A549 (cell line): ENCODE data around the gene ATP2C2. TPM values are rescaled to one million over a fixed set of nuclear protein-coding genes. Genes with fewer than 3 reads are reported as not detected.

Experiments used
- ATAC-seq, 2 experiments: fragments of 200-7000 bp in 1 of 2; fragments of >200 bp in 1 of 2; cut with Nextera tagmentation in 1 of 2; cut with Tn5 transposase in 1 of 2; 3 replicates each; pipeline versions ENCODE4 v1.8.0 to v1.9.1; 2018 to 2020; ENCODE audit warnings: mild to moderate bottlenecking in 1 of 2, moderate library complexity in 1 of 2
- CTCF ChIA-PET: fragments of 300-600 bp; sonication (Branson Sonifier 250); formaldehyde crosslinking; extraction: SDS; loops from one replicate; lab custom pipeline; 2021; ENCODE audit warnings: antibody characterized with exemption, inconsistent platforms; lab: Yijun Ruan, JAX
- POLR2A ChIA-PET: fragments of 350-600 bp; formaldehyde crosslinking; extraction: SDS; loops from one replicate; lab custom pipeline; 2021; ENCODE audit warnings: antibody characterized with exemption, inconsistent platforms; lab: Yijun Ruan, JAX
- DNase-seq, 2 experiments: peaks; one replicate each; pipeline versions ENCODE4 v3.0.0 to v3.0.0-alpha.2; 2011 to 2016; ENCODE audit warnings: low read depth in 1 of 2, low spot score in 1 of 2
- FAIRE-seq: peaks from 2 replicates; lab custom pipeline; 2011; peaks lifted over from hg19 to GRCh38; lab: Jason Lieb, UNC
- H3K27ac ChIP-seq, 2 experiments: fragments of >200 bp; sonication (Bioruptor Twin); formaldehyde crosslinking; 3 replicates each; pipeline ENCODE4 v1.5.1; 2016 to 2017
- H3K4me1 ChIP-seq: fragments of >200 bp; sonication (Bioruptor Twin); formaldehyde crosslinking; 3 replicates; pipeline ENCODE4 v1.6.1; 2016
- H3K4me2 ChIP-seq: fragments of >200 bp; sonication (Bioruptor Twin); formaldehyde crosslinking; 3 replicates; pipeline ENCODE4 v1.6.1; 2016
- H3K4me3 ChIP-seq: fragments of >200 bp; sonication (Bioruptor Twin); formaldehyde crosslinking; 3 replicates; pipeline ENCODE4 v1.5.1; 2016
- H3K9me3 ChIP-seq: fragments of >200 bp; sonication (Bioruptor Twin); formaldehyde crosslinking; 3 replicates; pipeline ENCODE4 v1.6.1; 2016
- BCL3 ChIP-seq: fragments of >200 bp; sonication (Bioruptor Twin); formaldehyde crosslinking; IDR thresholded peaks from 3 replicates; pipeline ENCODE4 v1.6.1; 2016
- BHLHE40 ChIP-seq: IDR thresholded peaks from 2 replicates; pipeline ENCODE4 v1.6.1; 2012; ENCODE audit warnings: low read depth, low read length, inconsistent platforms
- CEBPB ChIP-seq, 2 experiments: fragments of >200 bp in 1 of 2; sonication (Bioruptor Twin) in 1 of 2; formaldehyde crosslinking in 1 of 2; IDR thresholded peaks; 2 replicates each; pipeline ENCODE4 v1.6.1; 2012 to 2016
- CHD2 ChIP-seq: fragments of 150-350 bp; IDR thresholded peaks from 2 replicates; pipeline ENCODE4 v1.6.1; 2014; ENCODE audit warnings: low read length; ENCODE audit not compliant: partially characterized antibody
- EHF ChIP-seq: fragments of 250-450 bp; sonication (Bioruptor Pico); IDR thresholded peaks from 2 replicates; pipeline ENCODE4 v1.5.0; 2020; ENCODE audit warnings: mild to moderate bottlenecking
- ELK1 ChIP-seq: fragments of 150-350 bp; IDR thresholded peaks from 2 replicates; pipeline ENCODE4 v1.6.1; 2014; ENCODE audit warnings: low read depth, mild to moderate bottlenecking, low read length
- ESRRA ChIP-seq: fragments of 150-350 bp; IDR thresholded peaks from 2 replicates; pipeline ENCODE4 v1.6.1; 2014; ENCODE audit warnings: mild to moderate bottlenecking, low read length, borderline replicate concordance
- HDAC2 ChIP-seq: fragments of 200-600 bp; sonication (generic); IDR thresholded peaks from 2 replicates; pipeline ENCODE4 v1.6.1; 2016
- HEYL ChIP-seq: fragments of 250-450 bp; sonication (Bioruptor Pico); IDR thresholded peaks from 2 replicates; pipeline ENCODE4 v1.8.0; 2021; ENCODE audit warnings: mild to moderate bottlenecking, moderate library complexity
- HOXA7 ChIP-seq: fragments of 250-450 bp; sonication (Bioruptor Pico); IDR thresholded peaks from 2 replicates; pipeline ENCODE4 v1.5.0; 2020; ENCODE audit warnings: mild to moderate bottlenecking, moderate library complexity
- JUN ChIP-seq, 2 experiments: fragments of >200 bp; sonication (Bioruptor Twin); formaldehyde crosslinking; IDR thresholded peaks; 2 replicates in 1 of 2; 3 replicates in 1 of 2; pipeline ENCODE4 v1.6.1; 2016 to 2017
- KDM5A ChIP-seq: fragments of 200-600 bp; sonication (generic); IDR thresholded peaks from 2 replicates; pipeline ENCODE4 v1.6.1; 2016; ENCODE audit warnings: antibody characterized with exemption, mild to moderate bottlenecking
- MAX ChIP-seq: IDR thresholded peaks from 2 replicates; pipeline ENCODE4 v1.6.1; 2012
- NFE2L2 ChIP-seq: fragments of 150-350 bp; conservative IDR thresholded peaks from 2 replicates; pipeline ENCODE4 v1.6.1; 2014; ENCODE audit warnings: low read length
- NR3C1 ChIP-seq: fragments of >200 bp; sonication (Bioruptor Twin); formaldehyde crosslinking; IDR thresholded peaks from 3 replicates; pipeline ENCODE4 v1.6.1; 2017
- PBX3 ChIP-seq: IDR thresholded peaks from 2 replicates; pipeline ENCODE4 v1.6.1; 2012
- PHF8 ChIP-seq: fragments of 200-600 bp; sonication (generic); IDR thresholded peaks from 2 replicates; pipeline ENCODE4 v1.6.1; 2016; ENCODE audit warnings: low read depth, mild to moderate bottlenecking, antibody characterized with exemption, moderate library complexity, borderline replicate concordance
- POLR2AphosphoS2 ChIP-seq: conservative IDR thresholded peaks from 2 replicates; pipeline ENCODE4 v1.6.1; 2012; ENCODE audit warnings: low read length, improper control_type of control experiment, inconsistent platforms
- SMC3 ChIP-seq: fragments of >200 bp; sonication (Bioruptor Twin); formaldehyde crosslinking; IDR thresholded peaks from 3 replicates; pipeline ENCODE4 v1.6.1; 2018; ENCODE audit warnings: inconsistent platforms
- TFCP2L1 ChIP-seq: fragments of 250-450 bp; sonication (Bioruptor Pico); IDR thresholded peaks from 2 replicates; pipeline ENCODE4 v1.5.0; 2021; ENCODE audit warnings: mild to moderate bottlenecking
- ZFP36 ChIP-seq: fragments of 450-650 bp; IDR thresholded peaks from 2 replicates; pipeline ENCODE4 v1.6.1; 2014; ENCODE audit warnings: borderline replicate concordance; ENCODE audit not compliant: partially characterized antibody
- ZNF302 ChIP-seq: fragments of 250-450 bp; sonication (Bioruptor Pico); IDR thresholded peaks from 2 replicates; pipeline ENCODE4 v1.9.0; 2021; ENCODE audit warnings: inconsistent platforms, mild to moderate bottlenecking, moderate library complexity
- ZSCAN20 ChIP-seq: fragments of 250-450 bp; sonication (Bioruptor Pico); IDR thresholded peaks from 2 replicates; pipeline ENCODE4 v1.8.0; 2022; ENCODE audit warnings: mild to moderate bottlenecking, moderate library complexity
- WGBS: methylation state at CpG from one replicate; pipeline ENCODE4 v1.1.6; 2017; ENCODE audit errors: missing lambda C conversion rate; 5-methylcytosine and 5-hydroxymethylcytosine counted together
- polyA plus RNA-seq, 4 experiments: library from polyadenylated mRNA; depleted of rRNA in 3 of 4; stranded (reverse); fragments of >200 nt; fragmentation: RNase III in 1 of 4; extraction: RNeasy Plus Mini Kit Qiagen cat#74134 plus additional on column Dnase treatment in 1 of 4; gene quantifications; 2 replicates in 3 of 4; 3 replicates in 1 of 4; pipeline ENCODE4 v1.2.3, GENCODE V29; 2011 to 2017
- TF ChIP-seq, protein P1 (sequence below): fragments of >200 bp; sonication (Bioruptor Twin); formaldehyde crosslinking; IDR thresholded peaks from 2 replicates; pipeline ENCODE4 v1.6.1; 2016
- TF ChIP-seq, protein P2 (sequence below): fragments of >200 bp; sonication (Bioruptor Twin); formaldehyde crosslinking; IDR thresholded peaks from 3 replicates; pipeline ENCODE4 v1.5.1; 2016
- TF ChIP-seq, protein P3 (sequence below): IDR thresholded peaks from 2 replicates; pipeline ENCODE4 v1.6.1; 2012; ENCODE audit warnings: low read depth, borderline replicate concordance
- TF ChIP-seq, protein P4 (sequence below): fragments of 250-450 bp; sonication (Bioruptor Pico); IDR thresholded peaks from 2 replicates; pipeline ENCODE4 v1.5.0; 2021; ENCODE audit warnings: mild to moderate bottlenecking, moderate library complexity, borderline replicate concordance

Gene ATP2C2
- polyA plus RNA-seq, 2 of the 4 experiments (the other 2 are of a cell fraction), result 0.14 to 0.17 TPM

GRCh38 chr16:84476401-84476800 lies 108.1 kb downstream of the ATP2C2 start:
- Histone ChIP-seq H3K9me3 (peaks cover 5% of the 10 kb centered on the region; the same call in 2 of the 3 replicates), H3K27ac (no peak overlapping the region), H3K4me2 (no peak overlapping the region), H3K4me3 (no peak overlapping the region), H3K4me1 (no peaks in the 10 kb centered on the region)
- DNase-seq (no peak), FAIRE-seq (no peak), ATAC-seq (no peak)
- CTCF ChIA-PET, result interaction anchor here (0.9 to 15.7 kb wide), 3 partner anchors 30 to 293 kb away, joined by 5 to 245 read pairs (median 12); no protein-coding TSS in a partner anchor
- TF ChIP-seq JUN (IDR thresholded peaks at IDR 0.05), result no peak
- TF ChIP-seq CHD2, result no peak
- TF ChIP-seq, protein P1, sequence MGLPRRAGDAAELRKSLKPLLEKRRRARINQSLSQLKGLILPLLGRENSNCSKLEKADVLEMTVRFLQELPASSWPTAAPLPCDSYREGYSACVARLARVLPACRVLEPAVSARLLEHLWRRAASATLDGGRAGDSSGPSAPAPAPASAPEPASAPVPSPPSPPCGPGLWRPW, result no peak
- no peak for TF ChIP-seq EHF
- TF ChIP-seq, protein P2, sequence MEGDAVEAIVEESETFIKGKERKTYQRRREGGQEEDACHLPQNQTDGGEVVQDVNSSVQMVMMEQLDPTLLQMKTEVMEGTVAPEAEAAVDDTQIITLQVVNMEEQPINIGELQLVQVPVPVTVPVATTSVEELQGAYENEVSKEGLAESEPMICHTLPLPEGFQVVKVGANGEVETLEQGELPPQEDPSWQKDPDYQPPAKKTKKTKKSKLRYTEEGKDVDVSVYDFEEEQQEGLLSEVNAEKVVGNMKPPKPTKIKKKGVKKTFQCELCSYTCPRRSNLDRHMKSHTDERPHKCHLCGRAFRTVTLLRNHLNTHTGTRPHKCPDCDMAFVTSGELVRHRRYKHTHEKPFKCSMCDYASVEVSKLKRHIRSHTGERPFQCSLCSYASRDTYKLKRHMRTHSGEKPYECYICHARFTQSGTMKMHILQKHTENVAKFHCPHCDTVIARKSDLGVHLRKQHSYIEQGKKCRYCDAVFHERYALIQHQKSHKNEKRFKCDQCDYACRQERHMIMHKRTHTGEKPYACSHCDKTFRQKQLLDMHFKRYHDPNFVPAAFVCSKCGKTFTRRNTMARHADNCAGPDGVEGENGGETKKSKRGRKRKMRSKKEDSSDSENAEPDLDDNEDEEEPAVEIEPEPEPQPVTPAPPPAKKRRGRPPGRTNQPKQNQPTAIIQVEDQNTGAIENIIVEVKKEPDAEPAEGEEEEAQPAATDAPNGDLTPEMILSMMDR, result no peak
- no peak for TF ChIP-seq BHLHE40
- TF ChIP-seq PHF8, result no peak
- TF ChIP-seq, protein P3, sequence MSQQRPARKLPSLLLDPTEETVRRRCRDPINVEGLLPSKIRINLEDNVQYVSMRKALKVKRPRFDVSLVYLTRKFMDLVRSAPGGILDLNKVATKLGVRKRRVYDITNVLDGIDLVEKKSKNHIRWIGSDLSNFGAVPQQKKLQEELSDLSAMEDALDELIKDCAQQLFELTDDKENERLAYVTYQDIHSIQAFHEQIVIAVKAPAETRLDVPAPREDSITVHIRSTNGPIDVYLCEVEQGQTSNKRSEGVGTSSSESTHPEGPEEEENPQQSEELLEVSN, result no peak
- TF ChIP-seq HOXA7, result no peak
- no peak for TF ChIP-seq KDM5A
- WGBS, result 91% methylated on average over 8 of the region's 8 CpGs
- POLR2A ChIA-PET, result interaction anchor here (1.1 kb wide), 1 partner anchor 30 kb away, joined by 3 read pairs; no protein-coding TSS in a partner anchor

DNA sequence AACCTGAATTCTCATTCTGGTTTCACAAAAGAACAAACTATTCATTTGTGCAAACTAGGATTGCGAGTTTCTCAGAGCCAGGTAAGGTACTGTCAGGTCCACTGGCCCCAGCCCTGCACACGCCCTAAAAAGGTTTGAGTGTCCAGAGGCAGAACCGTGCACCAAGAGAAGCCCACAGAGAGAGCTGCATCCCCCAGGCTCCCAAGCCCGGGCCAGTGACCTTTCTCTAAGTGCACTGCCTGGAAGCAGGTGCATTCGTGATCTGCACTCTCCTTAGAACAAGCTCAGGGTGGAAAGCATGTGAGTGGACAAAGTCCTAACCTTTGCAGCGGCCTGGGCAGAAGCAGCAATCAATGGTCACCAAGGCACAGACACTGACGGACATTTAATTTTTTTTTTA lies 109.3 kb downstream of the ATP2C2 start:
- no peak for DNase-seq
- H3K27ac ChIP-seq, result no peak overlapping the region
- ChIA-PET CTCF (interaction anchor here (0.6 to 15.7 kb wide), 3 partner anchors 203 to 294 kb away, joined by 3 to 245 read pairs (median 12); no protein-coding TSS in a partner anchor), POLR2A (no interaction called here)
- no peak for FAIRE-seq
- H3K4me1 ChIP-seq, result no peaks in the 10 kb centered on the region
- H3K9me3 ChIP-seq, result no peaks in the 10 kb centered on the region
- 83% methylated on average over 7 of the region's 7 CpGs for whole genome bisulfite sequencing
- no peak overlapping the region for H3K4me2 ChIP-seq
- H3K4me3 ChIP-seq, result no peak overlapping the region
- no peak for ATAC-seq
- TF ChIP-seq, protein P4, sequence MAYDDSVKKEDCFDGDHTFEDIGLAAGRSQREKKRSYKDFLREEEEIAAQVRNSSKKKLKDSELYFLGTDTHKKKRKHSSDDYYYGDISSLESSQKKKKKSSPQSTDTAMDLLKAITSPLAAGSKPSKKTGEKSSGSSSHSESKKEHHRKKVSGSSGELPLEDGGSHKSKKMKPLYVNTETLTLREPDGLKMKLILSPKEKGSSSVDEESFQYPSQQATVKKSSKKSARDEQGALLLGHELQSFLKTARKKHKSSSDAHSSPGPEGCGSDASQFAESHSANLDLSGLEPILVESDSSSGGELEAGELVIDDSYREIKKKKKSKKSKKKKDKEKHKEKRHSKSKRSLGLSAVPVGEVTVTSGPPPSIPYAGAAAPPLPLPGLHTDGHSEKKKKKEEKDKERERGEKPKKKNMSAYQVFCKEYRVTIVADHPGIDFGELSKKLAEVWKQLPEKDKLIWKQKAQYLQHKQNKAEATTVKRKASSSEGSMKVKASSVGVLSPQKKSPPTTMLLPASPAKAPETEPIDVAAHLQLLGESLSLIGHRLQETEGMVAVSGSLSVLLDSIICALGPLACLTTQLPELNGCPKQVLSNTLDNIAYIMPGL, result no peak
- TF ChIP-seq CEBPB (IDR thresholded peaks at IDR 0.05) (no peak), ZSCAN20 (no peak), PBX3 (no peak), HDAC2 (no peak), ZNF302 (CRISPR knock-in tag) (no peak), ELK1 (no peak), NFE2L2 (no peak), NR3C1 (no peak), ESRRA (no peak), HEYL (CRISPR knock-in tag) (no peak), ZFP36 (no peak), TFCP2L1 (CRISPR knock-in tag) (no peak), BCL3 (no peak), MAX (no peak), POLR2AphosphoS2 (no peak), SMC3 (no peak), HOXA7 (no peak)
- TF ChIP-seq, protein P2, result no peak
- TF ChIP-seq, all 56 proteins: peak for 0
